ENCODE measurements around the gene MED13.

The MED13 gene

GRCh38 chr17:62009220-62009619 is 55.9 kb downstream of the MED13 start (continued):
- TF ChIP-seq ZNF518A (tag by site-specific recombination; conservative IDR thresholded peaks at IDR 0.05; ENCODE audit: low read depth) (no peak), ZNF449 (tag by site-specific recombination; IDR thresholded peaks at IDR 0.05) (no peak), ZNF211 (tag by site-specific recombination; IDR thresholded peaks at IDR 0.05; ENCODE audit: low read depth) (no peak), ZIC2 (tag by site-specific recombination; IDR thresholded peaks at IDR 0.05) (no peak), ZNF701 (tag by site-specific recombination; IDR thresholded peaks at IDR 0.05) (no peak), ZNF354C (tag by site-specific recombination; IDR thresholded peaks at IDR 0.05; ENCODE audit: borderline replicate concordance, low read depth) (no peak), ZNF621 (tag by site-specific recombination; IDR thresholded peaks at IDR 0.05) (no peak), ZNF266 (tag by site-specific recombination; IDR thresholded peaks at IDR 0.05; ENCODE audit: low read depth) (no peak), KLF1 (tag by site-specific recombination; IDR thresholded peaks at IDR 0.05) (no peak), ZNF571 (tag by site-specific recombination; IDR thresholded peaks at IDR 0.05) (no peak), ZEB2 (tag by site-specific recombination; IDR thresholded peaks at IDR 0.05) (no peak), ZNF639 (tag by site-specific recombination; IDR thresholded peaks at IDR 0.05) (no peak), ZFHX2 (tag by site-specific recombination; conservative IDR thresholded peaks at IDR 0.05) (no peak), ZNF660 (tag by site-specific recombination; IDR thresholded peaks at IDR 0.05) (no peak)

- POLR2A ChIA-PET: interaction anchor here (0.5 to 1.1 kb wide), 4 partner anchors 9 to 58 kb away, joined by 3 to 6 read pairs (median 4); no protein-coding TSS in a partner anchor
Observed at GRCh38 chr17:62008294-62008693, 56.8 kb downstream of the MED13 start.

More at GRCh38 chr17:62008294-62008693, 56.8 kb downstream of the MED13 start:
- no peaks in the 10 kb centered on the region for H3K9me3 ChIP-seq (ENCODE audit: control insufficient read depth, insufficient read depth, low read depth, low read length)
- CTCF ChIA-PET: no interaction called here
- H3K4me1 ChIP-seq (ENCODE audit: control insufficient read depth, insufficient read depth, low read length): no peaks in the 10 kb centered on the region
- TF ChIP-seq PATZ1 (tag by site-specific recombination; IDR thresholded peaks at IDR 0.05) (no peak), ZNF362 (tag by site-specific recombination; IDR thresholded peaks at IDR 0.05) (0 out of 2 replicates have a peak, but pooled peaks have one; percentile 61)
- peaks cover 64 to 69% of the 10 kb centered on the region in 2 experiments for H3K36me3 ChIP-seq (ENCODE audit: control insufficient read depth in 2 of 2, insufficient read depth in 1 of 2, low read length in 2 of 2)
- H3K27ac ChIP-seq (ENCODE audit: extremely low read depth, low read depth, low read length): no peak overlapping the region
- H3K4me3 ChIP-seq (ENCODE audit: low read depth, low read length): no peak overlapping the region
